ENCODE results near the gene PCDHB8. TPM values are rescaled to one million over a fixed set of nuclear protein-coding genes. Genes with fewer than 3 reads are reported as not detected.
"Not testable (repeated sequence)": the region's sequence is repeated elsewhere in the genome, so short reads cannot be mapped to it uniquely, and the experiment has no call there.

PCDHB8 gene
- total and polyA plus RNA-seq, 4 donors = 0.03 to 0.14 (median 0.08) TPM; not detected in 1

DNA sequence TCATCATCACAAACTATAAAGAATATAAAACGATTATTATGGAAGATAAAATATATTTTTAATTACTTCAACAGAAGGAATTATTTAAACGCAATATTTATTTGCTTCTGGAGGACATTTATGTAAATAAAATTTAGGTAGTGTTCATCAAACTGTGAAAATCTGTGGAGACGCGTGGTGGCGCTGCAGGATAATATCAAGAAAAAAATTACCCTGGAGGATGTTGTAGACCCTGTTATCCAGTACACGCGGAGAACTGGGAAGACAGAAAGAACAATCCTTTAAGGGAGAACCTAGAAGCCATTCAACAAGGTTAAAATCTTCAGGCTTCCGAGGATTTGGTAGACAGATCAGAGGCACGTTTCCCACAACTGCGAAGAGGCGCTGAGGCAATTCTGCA, 30.9 kb downstream of the PCDHB8 start, which contains the start of gene PCDHB12:
TSS of gene PCDHB12 (plus strand) at position 242 of the 400 bp plus-strand sequence. CDS start 189 bp downstream, outside the sequence.
- no peaks in the 10 kb centered on the region for H3K4me1 ChIP-seq (ENCODE audit: control insufficient read depth in 4 of 4, insufficient read depth in 4 of 4, low read length in 3 of 4)
- no peak within 1 kb of the TSS for H3K9ac ChIP-seq (ENCODE audit: low read depth in 1 of 2, low read length in 2 of 2)
- H3K4me3 ChIP-seq (ENCODE audit: low read depth in 1 of 3, low read length in 3 of 3) = peak within 1 kb of the TSS in 1 of 3 donors; percentile 8
- no peak for DNase-seq (ENCODE audit: low spot score)
- no peak within 1 kb of the TSS for H3K27ac ChIP-seq (ENCODE audit: low read depth in 1 of 2, low read length in 2 of 2)
- H3K36me3 ChIP-seq (ENCODE audit: control insufficient read depth in 4 of 4, insufficient read depth in 3 of 4, low read depth in 1 of 4, low read length in 3 of 4) = no peaks in the 10 kb centered on the region
- H3K27me3 ChIP-seq (ENCODE audit: control insufficient read depth in 4 of 4, insufficient read depth in 4 of 4, low read length in 3 of 4) = peaks cover 0 to 5% (median 0%) of the 10 kb centered on the region in 4 donors
- peaks cover 3 to 15% (median 9%) of the 10 kb centered on the region in 4 donors for H3K9me3 ChIP-seq (ENCODE audit: control insufficient read depth in 4 of 4, low read length in 3 of 4)
- TF ChIP-seq, protein P1, sequence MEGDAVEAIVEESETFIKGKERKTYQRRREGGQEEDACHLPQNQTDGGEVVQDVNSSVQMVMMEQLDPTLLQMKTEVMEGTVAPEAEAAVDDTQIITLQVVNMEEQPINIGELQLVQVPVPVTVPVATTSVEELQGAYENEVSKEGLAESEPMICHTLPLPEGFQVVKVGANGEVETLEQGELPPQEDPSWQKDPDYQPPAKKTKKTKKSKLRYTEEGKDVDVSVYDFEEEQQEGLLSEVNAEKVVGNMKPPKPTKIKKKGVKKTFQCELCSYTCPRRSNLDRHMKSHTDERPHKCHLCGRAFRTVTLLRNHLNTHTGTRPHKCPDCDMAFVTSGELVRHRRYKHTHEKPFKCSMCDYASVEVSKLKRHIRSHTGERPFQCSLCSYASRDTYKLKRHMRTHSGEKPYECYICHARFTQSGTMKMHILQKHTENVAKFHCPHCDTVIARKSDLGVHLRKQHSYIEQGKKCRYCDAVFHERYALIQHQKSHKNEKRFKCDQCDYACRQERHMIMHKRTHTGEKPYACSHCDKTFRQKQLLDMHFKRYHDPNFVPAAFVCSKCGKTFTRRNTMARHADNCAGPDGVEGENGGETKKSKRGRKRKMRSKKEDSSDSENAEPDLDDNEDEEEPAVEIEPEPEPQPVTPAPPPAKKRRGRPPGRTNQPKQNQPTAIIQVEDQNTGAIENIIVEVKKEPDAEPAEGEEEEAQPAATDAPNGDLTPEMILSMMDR (IDR thresholded peaks at IDR 0.05; ENCODE audit: low read depth, low read length, missing input control) = peak; percentile 12
- no peak for TF ChIP-seq RXRA (IDR thresholded peaks at IDR 0.05)
- TF ChIP-seq RAD21 (IDR thresholded peaks at IDR 0.05) = peak in 1 of 2 donors; percentile 8
- WGBS = 16% methylated on average over 11 of the region's 11 CpGs

DNA sequence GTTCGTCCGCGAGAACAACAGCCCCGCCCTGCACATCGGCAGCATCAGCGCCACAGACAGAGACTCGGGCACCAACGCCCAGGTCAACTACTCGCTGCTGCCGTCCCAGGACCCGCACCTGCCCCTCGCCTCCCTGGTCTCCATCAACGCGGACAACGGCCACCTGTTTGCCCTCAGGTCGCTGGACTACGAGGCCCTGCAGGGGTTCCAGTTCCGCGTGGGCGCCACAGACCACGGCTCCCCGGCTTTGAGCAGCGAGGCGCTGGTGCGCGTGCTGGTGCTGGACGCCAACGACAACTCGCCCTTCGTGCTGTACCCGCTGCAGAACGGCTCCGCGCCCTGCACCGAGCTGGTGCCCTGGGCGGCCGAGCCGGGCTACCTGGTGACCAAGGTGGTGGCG, 32.7 kb downstream of the PCDHB8 start:
- H3K4me3 ChIP-seq (ENCODE audit: low read depth in 1 of 3, low read length in 3 of 3); H3K36me3 ChIP-seq (ENCODE audit: control insufficient read depth in 4 of 4, insufficient read depth in 3 of 4, low read depth in 1 of 4, low read length in 3 of 4); H3K4me1 ChIP-seq (ENCODE audit: control insufficient read depth in 4 of 4, insufficient read depth in 4 of 4, low read length in 3 of 4); H3K9ac ChIP-seq (ENCODE audit: low read depth in 1 of 2, low read length in 2 of 2); DNase-seq (ENCODE audit: low spot score); H3K27me3 ChIP-seq (ENCODE audit: control insufficient read depth in 4 of 4, insufficient read depth in 4 of 4, low read length in 3 of 4); H3K27ac ChIP-seq (ENCODE audit: low read depth in 1 of 2, low read length in 2 of 2): not testable (repeated sequence)
- peaks cover 7 to 19% (median 15%) of the 10 kb centered on the region in 4 donors for H3K9me3 ChIP-seq (ENCODE audit: control insufficient read depth in 4 of 4, low read length in 3 of 4)
- 33% methylated on average over 39 of the region's 39 CpGs for WGBS

DNA sequence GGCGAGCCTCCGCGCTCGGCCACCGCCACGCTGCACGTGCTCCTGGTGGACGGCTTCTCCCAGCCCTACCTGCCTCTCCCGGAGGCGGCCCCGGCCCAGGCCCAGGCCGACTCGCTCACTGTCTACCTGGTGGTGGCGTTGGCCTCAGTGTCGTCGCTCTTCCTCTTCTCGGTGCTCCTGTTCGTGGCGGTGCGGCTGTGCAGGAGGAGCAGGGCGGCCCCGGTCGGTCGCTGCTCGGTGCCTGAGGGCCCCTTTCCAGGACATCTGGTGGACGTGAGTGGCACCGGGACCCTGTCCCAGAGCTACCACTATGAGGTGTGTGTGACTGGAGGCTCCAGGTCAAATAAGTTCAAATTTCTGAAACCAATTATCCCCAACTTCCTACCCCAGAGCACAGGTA, 33.3 kb downstream of the PCDHB8 start:
- 21% methylated on average over 20 of the region's 27 CpGs for WGBS
- H3K9ac ChIP-seq (ENCODE audit: low read depth in 1 of 2, low read length in 2 of 2); H3K27ac ChIP-seq (ENCODE audit: low read depth in 1 of 2, low read length in 2 of 2); DNase-seq (ENCODE audit: low spot score); H3K27me3 ChIP-seq (ENCODE audit: control insufficient read depth in 4 of 4, insufficient read depth in 4 of 4, low read length in 3 of 4); H3K36me3 ChIP-seq (ENCODE audit: control insufficient read depth in 4 of 4, insufficient read depth in 3 of 4, low read depth in 1 of 4, low read length in 3 of 4); H3K4me3 ChIP-seq (ENCODE audit: low read depth in 1 of 3, low read length in 3 of 3); H3K4me1 ChIP-seq (ENCODE audit: control insufficient read depth in 4 of 4, insufficient read depth in 4 of 4, low read length in 3 of 4): not testable (repeated sequence)
- peaks cover 8 to 23% (median 18%) of the 10 kb centered on the region in 4 donors for H3K9me3 ChIP-seq (ENCODE audit: control insufficient read depth in 4 of 4, low read length in 3 of 4)

DNA sequence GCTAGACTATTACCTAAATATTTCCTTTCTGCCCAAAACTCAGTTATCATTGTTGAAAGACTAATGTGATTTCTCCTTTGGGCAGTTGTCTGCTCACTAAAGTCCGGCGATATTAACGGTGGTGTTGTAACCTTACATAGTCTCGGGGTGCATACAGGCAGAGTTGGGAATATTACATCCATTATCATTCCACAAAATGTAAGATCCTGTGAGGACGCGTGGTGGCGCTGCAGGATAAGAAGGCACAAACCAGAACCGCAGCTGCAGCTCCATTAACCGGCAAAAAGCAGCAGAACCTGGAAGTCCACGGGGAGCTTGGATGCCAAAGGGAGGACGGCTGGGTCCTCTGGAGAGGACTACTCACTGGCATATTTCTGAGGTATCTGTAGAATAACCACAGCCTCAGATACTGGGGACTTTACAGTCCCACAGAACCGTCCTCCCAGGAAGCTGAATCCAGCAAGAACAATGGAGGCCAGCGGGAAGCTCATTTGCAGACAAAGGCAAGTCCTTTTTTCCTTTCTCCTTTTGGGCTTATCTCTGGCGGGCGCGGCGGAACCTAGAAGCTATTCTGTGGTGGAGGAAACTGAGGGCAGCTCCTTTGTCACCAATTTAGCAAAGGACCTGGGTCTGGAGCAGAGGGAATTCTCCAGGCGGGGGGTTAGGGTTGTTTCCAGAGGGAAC, 36.2 kb downstream of the PCDHB8 start, which contains the start of gene PCDHB13:
TSS of gene PCDHB13 (plus strand) at position 264 of the 684 bp plus-strand sequence. CDS start at position 469, 205 bp downstream.
- peak; percentile 29 to 44 for TF ChIP-seq RAD21 (IDR thresholded peaks at IDR 0.05)
- H3K9me3 ChIP-seq (ENCODE audit: control insufficient read depth in 4 of 4, low read length in 3 of 4) = peaks cover 14 to 34% (median 31%) of the 10 kb centered on the region in 4 donors
- H3K9ac ChIP-seq (ENCODE audit: low read depth in 1 of 2, low read length in 2 of 2); H3K4me1 ChIP-seq (ENCODE audit: control insufficient read depth in 4 of 4, insufficient read depth in 4 of 4, low read length in 3 of 4); H3K27me3 ChIP-seq (ENCODE audit: control insufficient read depth in 4 of 4, insufficient read depth in 4 of 4, low read length in 3 of 4); H3K27ac ChIP-seq (ENCODE audit: low read depth in 1 of 2, low read length in 2 of 2); H3K4me3 ChIP-seq (ENCODE audit: low read depth in 1 of 3, low read length in 3 of 3); H3K36me3 ChIP-seq (ENCODE audit: control insufficient read depth in 4 of 4, insufficient read depth in 3 of 4, low read depth in 1 of 4, low read length in 3 of 4); DNase-seq (ENCODE audit: low spot score): not testable (repeated sequence)
- 11% methylated on average over 13 of the region's 18 CpGs for WGBS

DNA sequence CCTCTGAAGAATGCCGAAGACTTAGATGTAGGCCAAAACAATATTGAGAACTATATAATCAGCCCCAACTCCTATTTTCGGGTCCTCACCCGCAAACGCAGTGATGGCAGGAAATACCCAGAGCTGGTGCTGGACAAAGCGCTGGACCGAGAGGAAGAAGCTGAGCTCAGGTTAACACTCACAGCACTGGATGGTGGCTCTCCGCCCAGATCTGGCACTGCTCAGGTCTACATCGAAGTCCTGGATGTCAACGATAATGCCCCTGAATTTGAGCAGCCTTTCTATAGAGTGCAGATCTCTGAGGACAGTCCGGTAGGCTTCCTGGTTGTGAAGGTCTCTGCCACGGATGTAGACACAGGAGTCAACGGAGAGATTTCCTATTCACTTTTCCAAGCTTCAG, 37.0 kb downstream of the PCDHB8 start:
- H3K9me3 ChIP-seq (ENCODE audit: control insufficient read depth in 4 of 4, low read length in 3 of 4) = peaks cover 18 to 37% (median 31%) of the 10 kb centered on the region in 4 donors
- WGBS = 48% methylated on average over 11 of the region's 12 CpGs
- DNase-seq (ENCODE audit: low spot score) = not testable (repeated sequence)

DNA sequence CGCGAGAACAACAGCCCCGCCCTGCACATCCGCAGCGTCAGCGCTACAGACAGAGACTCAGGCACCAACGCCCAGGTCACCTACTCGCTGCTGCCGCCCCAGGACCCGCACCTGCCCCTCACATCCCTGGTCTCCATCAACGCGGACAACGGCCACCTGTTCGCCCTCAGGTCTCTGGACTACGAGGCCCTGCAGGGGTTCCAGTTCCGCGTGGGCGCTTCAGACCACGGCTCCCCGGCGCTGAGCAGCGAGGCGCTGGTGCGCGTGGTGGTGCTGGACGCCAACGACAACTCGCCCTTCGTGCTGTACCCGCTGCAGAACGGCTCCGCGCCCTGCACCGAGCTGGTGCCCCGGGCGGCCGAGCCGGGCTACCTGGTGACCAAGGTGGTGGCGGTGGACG, 37.9 kb downstream of the PCDHB8 start:
- DNase-seq (ENCODE audit: low spot score); H3K9ac ChIP-seq (ENCODE audit: low read depth in 1 of 2, low read length in 2 of 2); H3K4me1 ChIP-seq (ENCODE audit: control insufficient read depth in 4 of 4, insufficient read depth in 4 of 4, low read length in 3 of 4); H3K27me3 ChIP-seq (ENCODE audit: control insufficient read depth in 4 of 4, insufficient read depth in 4 of 4, low read length in 3 of 4); H3K27ac ChIP-seq (ENCODE audit: low read depth in 1 of 2, low read length in 2 of 2); H3K36me3 ChIP-seq (ENCODE audit: control insufficient read depth in 4 of 4, insufficient read depth in 3 of 4, low read depth in 1 of 4, low read length in 3 of 4): not testable (repeated sequence)
- WGBS = 37% methylated on average over 36 of the region's 40 CpGs
- Histone ChIP-seq H3K9me3 (ENCODE audit: control insufficient read depth in 4 of 4, low read length in 3 of 4) (peaks cover 18 to 37% (median 29%) of the 10 kb centered on the region in 4 donors), H3K4me3 (ENCODE audit: low read depth in 1 of 3, low read length in 3 of 3) (peak overlapping the region in 1 of 3 donors; percentile 11)

More for the DNA sequence above, 37.0 kb downstream of the PCDHB8 start:
- not testable (repeated sequence) for H3K36me3 ChIP-seq (ENCODE audit: control insufficient read depth in 4 of 4, insufficient read depth in 3 of 4, low read depth in 1 of 4, low read length in 3 of 4); H3K27ac ChIP-seq (ENCODE audit: low read depth in 1 of 2, low read length in 2 of 2); H3K4me1 ChIP-seq (ENCODE audit: control insufficient read depth in 4 of 4, insufficient read depth in 4 of 4, low read length in 3 of 4); H3K9ac ChIP-seq (ENCODE audit: low read depth in 1 of 2, low read length in 2 of 2); H3K27me3 ChIP-seq (ENCODE audit: control insufficient read depth in 4 of 4, insufficient read depth in 4 of 4, low read length in 3 of 4); H3K4me3 ChIP-seq (ENCODE audit: low read depth in 1 of 3, low read length in 3 of 3)

DNA sequence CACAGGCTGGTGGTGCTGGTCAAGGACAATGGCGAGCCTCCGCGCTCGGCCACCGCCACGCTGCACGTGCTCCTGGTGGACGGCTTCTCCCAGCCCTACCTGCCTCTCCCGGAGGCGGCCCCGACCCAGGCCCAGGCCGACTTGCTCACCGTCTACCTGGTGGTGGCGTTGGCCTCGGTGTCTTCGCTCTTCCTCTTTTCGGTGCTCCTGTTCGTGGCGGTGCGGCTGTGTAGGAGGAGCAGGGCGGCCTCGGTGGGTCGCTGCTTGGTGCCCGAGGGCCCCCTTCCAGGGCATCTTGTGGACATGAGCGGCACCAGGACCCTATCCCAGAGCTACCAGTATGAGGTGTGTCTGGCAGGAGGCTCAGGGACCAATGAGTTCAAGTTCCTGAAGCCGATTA, 38.4 kb downstream of the PCDHB8 start:
- 39% methylated on average over 20 of the region's 26 CpGs for WGBS
- DNase-seq (ENCODE audit: low spot score); H3K9ac ChIP-seq (ENCODE audit: low read depth in 1 of 2, low read length in 2 of 2); H3K27me3 ChIP-seq (ENCODE audit: control insufficient read depth in 4 of 4, insufficient read depth in 4 of 4, low read length in 3 of 4); H3K4me1 ChIP-seq (ENCODE audit: control insufficient read depth in 4 of 4, insufficient read depth in 4 of 4, low read length in 3 of 4); H3K27ac ChIP-seq (ENCODE audit: low read depth in 1 of 2, low read length in 2 of 2); H3K4me3 ChIP-seq (ENCODE audit: low read depth in 1 of 3, low read length in 3 of 3); H3K36me3 ChIP-seq (ENCODE audit: control insufficient read depth in 4 of 4, insufficient read depth in 3 of 4, low read depth in 1 of 4, low read length in 3 of 4): not testable (repeated sequence)
- H3K9me3 ChIP-seq (ENCODE audit: control insufficient read depth in 4 of 4, low read length in 3 of 4) = peaks cover 22 to 41% (median 32%) of the 10 kb centered on the region in 4 donors

Data from liver (tissue), 9 donors.